Measurements from ENCODE around the gene RFX8.

Gene RFX8

GRCh38 chr2:101403745-101404144 is 71.2 kb downstream of the RFX8 start:
- H3K27ac ChIP-seq (ENCODE audit: low read length): no peak overlapping the region
- H3K4me3 ChIP-seq (ENCODE audit: low read length): no peak overlapping the region
- H3K9ac ChIP-seq (ENCODE audit: low read length): no peak overlapping the region
- no peaks in the 10 kb centered on the region for H3K27me3 ChIP-seq (ENCODE audit: control insufficient read depth, insufficient read depth, low read length)
- no peaks in the 10 kb centered on the region for H3K36me3 ChIP-seq (ENCODE audit: control insufficient read depth, low read depth, low read length)
- no peaks in the 10 kb centered on the region for H3K4me1 ChIP-seq (ENCODE audit: control insufficient read depth, low read depth, low read length)
- H3K9me3 ChIP-seq (ENCODE audit: control insufficient read depth, low read depth, low read length): no peaks in the 10 kb centered on the region

DNA sequence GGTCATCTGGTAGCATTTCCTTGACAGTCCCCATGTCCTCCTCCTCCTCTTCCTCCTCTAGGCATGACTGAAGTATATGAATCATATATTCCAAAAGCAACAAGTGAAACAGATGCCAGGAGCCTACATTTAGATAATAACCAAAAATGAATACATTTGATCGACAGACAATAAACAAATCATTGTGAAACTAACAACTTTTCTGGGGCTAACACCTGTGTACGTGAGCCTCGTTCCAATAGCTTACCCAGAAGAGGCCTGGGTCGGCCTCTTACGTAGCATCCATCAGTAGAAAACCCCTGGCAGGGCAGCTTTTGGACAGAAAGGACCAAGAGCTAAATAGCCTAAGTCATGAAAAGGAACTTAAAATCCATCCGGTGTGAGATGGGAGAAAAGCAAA is 72.3 kb downstream of the RFX8 start:
- Histone ChIP-seq H3K9me3 (ENCODE audit: control insufficient read depth, low read depth, low read length) (no peaks in the 10 kb centered on the region), H3K4me1 (ENCODE audit: control insufficient read depth, low read depth, low read length) (no peaks in the 10 kb centered on the region), H3K27ac (ENCODE audit: low read length) (no peak overlapping the region), H3K27me3 (ENCODE audit: control insufficient read depth, insufficient read depth, low read length) (no peaks in the 10 kb centered on the region), H3K4me3 (ENCODE audit: low read length) (no peak overlapping the region), H3K9ac (ENCODE audit: low read length) (no peak overlapping the region), H3K36me3 (ENCODE audit: control insufficient read depth, low read depth, low read length) (no peaks in the 10 kb centered on the region)

DNA sequence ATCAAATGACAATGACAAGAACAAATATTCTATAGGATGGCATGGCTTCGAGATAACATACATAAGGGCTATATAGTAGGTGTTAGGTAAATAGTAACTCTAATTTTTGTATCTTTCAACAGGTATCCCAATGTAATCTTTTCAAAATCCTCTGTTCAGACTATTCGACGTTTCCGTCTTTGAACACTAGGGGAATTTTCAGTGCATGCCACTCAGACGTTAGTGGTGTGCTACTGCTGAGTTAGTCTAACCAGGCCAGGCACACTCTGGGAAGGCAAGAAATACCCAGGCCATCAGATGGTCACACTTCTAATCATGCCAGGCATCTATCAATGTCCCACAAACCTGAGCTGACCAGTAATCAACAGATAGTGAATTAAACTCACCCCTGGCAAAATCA is 73.0 kb downstream of the RFX8 start:
- no peaks in the 10 kb centered on the region for H3K4me1 ChIP-seq (ENCODE audit: control insufficient read depth, low read depth, low read length)
- no peaks in the 10 kb centered on the region for H3K9me3 ChIP-seq (ENCODE audit: control insufficient read depth, low read depth, low read length)
- no peak overlapping the region for H3K9ac ChIP-seq (ENCODE audit: low read length)
- H3K27me3 ChIP-seq (ENCODE audit: control insufficient read depth, insufficient read depth, low read length): no peaks in the 10 kb centered on the region
- H3K27ac ChIP-seq (ENCODE audit: low read length): no peak overlapping the region
- no peak overlapping the region for H3K4me3 ChIP-seq (ENCODE audit: low read length)
- H3K36me3 ChIP-seq (ENCODE audit: control insufficient read depth, low read depth, low read length): no peaks in the 10 kb centered on the region

DNA sequence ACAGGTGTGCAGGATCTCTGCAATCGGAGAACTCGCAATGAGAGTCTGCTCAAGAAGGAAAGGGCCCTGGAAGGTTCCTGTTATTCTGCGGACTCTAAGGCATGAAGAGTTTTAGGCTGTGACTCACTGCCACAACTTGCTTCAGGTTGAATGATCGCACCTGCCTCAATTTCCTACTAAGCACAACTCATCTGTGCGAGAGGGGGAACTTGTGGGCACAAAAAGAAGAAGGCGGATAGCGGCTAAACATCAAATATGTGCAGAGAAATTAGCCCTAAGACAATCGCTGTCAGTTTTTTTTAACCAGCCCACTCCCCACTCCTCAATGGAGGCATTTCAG is 73.6 kb downstream of the RFX8 start:
- Histone ChIP-seq H3K27me3 (ENCODE audit: control insufficient read depth, insufficient read depth, low read length) (no peaks in the 10 kb centered on the region), H3K36me3 (ENCODE audit: control insufficient read depth, low read depth, low read length) (no peaks in the 10 kb centered on the region), H3K27ac (ENCODE audit: low read length) (no peak overlapping the region), H3K9me3 (ENCODE audit: control insufficient read depth, low read depth, low read length) (no peaks in the 10 kb centered on the region), H3K4me1 (ENCODE audit: control insufficient read depth, low read depth, low read length) (no peaks in the 10 kb centered on the region), H3K9ac (ENCODE audit: low read length) (no peak overlapping the region), H3K4me3 (ENCODE audit: low read length) (no peak overlapping the region)

- Histone ChIP-seq H3K27ac (ENCODE audit: low read length) (no peak overlapping the region), H3K4me1 (ENCODE audit: control insufficient read depth, low read depth, low read length) (no peaks in the 10 kb centered on the region), H3K4me3 (ENCODE audit: low read length) (no peak overlapping the region), H3K9me3 (ENCODE audit: control insufficient read depth, low read depth, low read length) (no peaks in the 10 kb centered on the region), H3K36me3 (ENCODE audit: control insufficient read depth, low read depth, low read length) (no peaks in the 10 kb centered on the region), H3K27me3 (ENCODE audit: control insufficient read depth, insufficient read depth, low read length) (no peaks in the 10 kb centered on the region), H3K9ac (ENCODE audit: low read length) (no peak overlapping the region)
Measured at GRCh38 chr2:101400506-101401325, 74.2 kb downstream of the RFX8 start.

DNA sequence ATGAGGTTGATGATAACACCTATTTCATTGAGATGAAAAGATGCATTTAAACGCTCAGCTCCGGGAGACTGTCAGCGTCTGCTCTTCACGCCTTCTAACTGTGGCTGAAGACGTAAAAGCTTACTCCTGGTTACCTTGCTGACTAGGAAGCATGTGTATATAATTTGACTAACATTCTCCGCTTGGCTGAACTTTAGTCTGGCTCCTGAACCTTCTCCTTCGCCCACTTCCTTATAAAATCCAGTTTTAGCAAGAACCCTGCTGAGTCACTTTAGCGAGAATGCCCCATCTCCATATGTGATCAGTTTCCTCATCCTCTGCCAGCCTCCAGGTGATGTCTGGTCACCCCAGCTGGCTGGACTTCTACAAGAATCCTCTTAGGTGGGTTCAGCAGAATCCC is 74.9 kb downstream of the RFX8 start:
- Histone ChIP-seq H3K4me3 (ENCODE audit: low read length) (no peak overlapping the region), H3K36me3 (ENCODE audit: control insufficient read depth, low read depth, low read length) (no peaks in the 10 kb centered on the region), H3K9me3 (ENCODE audit: control insufficient read depth, low read depth, low read length) (no peaks in the 10 kb centered on the region), H3K27ac (ENCODE audit: low read length) (no peak overlapping the region), H3K4me1 (ENCODE audit: control insufficient read depth, low read depth, low read length) (no peaks in the 10 kb centered on the region), H3K9ac (ENCODE audit: low read length) (no peak overlapping the region), H3K27me3 (ENCODE audit: control insufficient read depth, insufficient read depth, low read length) (no peaks in the 10 kb centered on the region)

DNA sequence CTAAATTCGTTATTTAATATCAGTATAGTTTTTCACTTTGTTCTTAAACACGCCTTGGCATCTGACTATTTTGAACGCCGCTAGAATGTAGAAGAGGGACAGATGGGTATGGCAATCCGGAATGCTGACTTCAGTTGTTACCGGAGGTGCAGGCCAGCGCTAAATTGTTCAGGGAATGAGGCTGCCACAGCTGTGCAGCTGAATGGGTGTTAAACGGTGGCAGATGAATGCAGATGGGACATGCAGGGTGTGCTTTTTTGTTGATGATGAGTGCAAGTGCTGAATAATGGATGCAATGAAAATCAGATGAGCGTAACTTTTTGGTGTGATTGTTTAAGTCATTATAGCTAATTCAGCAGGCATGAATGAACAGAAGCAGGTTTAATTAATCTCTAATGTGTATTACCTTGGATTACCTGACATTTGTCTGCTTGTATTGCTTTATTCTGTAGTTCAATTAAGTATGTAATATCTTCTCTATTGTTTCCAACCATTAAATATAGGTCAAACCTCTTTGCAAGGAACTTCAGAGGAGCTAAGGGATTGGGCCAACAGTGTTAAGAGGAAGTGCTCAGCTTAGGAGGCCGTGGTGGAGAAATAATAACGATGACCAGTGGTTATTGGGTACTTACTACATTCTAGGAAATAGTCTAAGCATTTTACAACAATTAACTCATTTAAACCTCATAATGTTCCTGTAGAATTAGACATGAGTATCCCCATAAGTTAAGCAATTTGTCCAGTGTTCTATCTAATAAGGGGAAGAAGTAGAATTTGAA is 75.7 kb downstream of the RFX8 start:
- no peaks in the 10 kb centered on the region for H3K9me3 ChIP-seq (ENCODE audit: control insufficient read depth, low read depth, low read length)
- H3K4me3 ChIP-seq (ENCODE audit: low read length): no peak overlapping the region
- H3K27me3 ChIP-seq (ENCODE audit: control insufficient read depth, insufficient read depth, low read length): no peaks in the 10 kb centered on the region
- H3K9ac ChIP-seq (ENCODE audit: low read length): no peak overlapping the region
- H3K4me1 ChIP-seq (ENCODE audit: control insufficient read depth, low read depth, low read length): no peaks in the 10 kb centered on the region
- H3K27ac ChIP-seq (ENCODE audit: low read length): no peak overlapping the region
- H3K36me3 ChIP-seq (ENCODE audit: control insufficient read depth, low read depth, low read length): no peaks in the 10 kb centered on the region

- Histone ChIP-seq H3K27me3 (ENCODE audit: control insufficient read depth, insufficient read depth, low read length) (no peaks in the 10 kb centered on the region), H3K4me3 (ENCODE audit: low read length) (no peak overlapping the region), H3K27ac (ENCODE audit: low read length) (no peak overlapping the region), H3K4me1 (ENCODE audit: control insufficient read depth, low read depth, low read length) (no peaks in the 10 kb centered on the region), H3K9me3 (ENCODE audit: control insufficient read depth, low read depth, low read length) (no peaks in the 10 kb centered on the region), H3K36me3 (ENCODE audit: control insufficient read depth, low read depth, low read length) (no peaks in the 10 kb centered on the region), H3K9ac (ENCODE audit: low read length) (no peak overlapping the region)
Measured at GRCh38 chr2:101398116-101398821, 76.6 kb downstream of the RFX8 start.

- Histone ChIP-seq H3K36me3 (ENCODE audit: control insufficient read depth, low read depth, low read length) (no peaks in the 10 kb centered on the region), H3K27me3 (ENCODE audit: control insufficient read depth, insufficient read depth, low read length) (no peaks in the 10 kb centered on the region), H3K4me1 (ENCODE audit: control insufficient read depth, low read depth, low read length) (no peaks in the 10 kb centered on the region), H3K27ac (ENCODE audit: low read length) (no peak overlapping the region), H3K9ac (ENCODE audit: low read length) (no peak overlapping the region), H3K9me3 (ENCODE audit: control insufficient read depth, low read depth, low read length) (no peaks in the 10 kb centered on the region), H3K4me3 (ENCODE audit: low read length) (no peak overlapping the region)
Measured at GRCh38 chr2:101396316-101396717, 78.6 kb downstream of the RFX8 start.

- Histone ChIP-seq H3K36me3 (ENCODE audit: control insufficient read depth, low read depth, low read length) (no peaks in the 10 kb centered on the region), H3K4me3 (ENCODE audit: low read length) (no peak overlapping the region), H3K9me3 (ENCODE audit: control insufficient read depth, low read depth, low read length) (no peaks in the 10 kb centered on the region), H3K27me3 (ENCODE audit: control insufficient read depth, insufficient read depth, low read length) (no peaks in the 10 kb centered on the region), H3K4me1 (ENCODE audit: control insufficient read depth, low read depth, low read length) (no peaks in the 10 kb centered on the region), H3K9ac (ENCODE audit: low read length) (no peak overlapping the region), H3K27ac (ENCODE audit: low read length) (no peak overlapping the region)
Measured at GRCh38 chr2:101395545-101396315, 79.2 kb downstream of the RFX8 start.

GRCh38 chr2:101388232-101388631 is 86.7 kb downstream of the RFX8 start:
- Histone ChIP-seq H3K9me3 (ENCODE audit: control insufficient read depth, low read depth, low read length) (no peaks in the 10 kb centered on the region), H3K27ac (ENCODE audit: low read length) (no peak overlapping the region), H3K4me3 (ENCODE audit: low read length) (no peak overlapping the region), H3K27me3 (ENCODE audit: control insufficient read depth, insufficient read depth, low read length) (peaks cover 42% of the 10 kb centered on the region), H3K36me3 (ENCODE audit: control insufficient read depth, low read depth, low read length) (no peaks in the 10 kb centered on the region), H3K9ac (ENCODE audit: low read length) (no peak overlapping the region), H3K4me1 (ENCODE audit: control insufficient read depth, low read depth, low read length) (peaks cover 2% of the 10 kb centered on the region)

Data from iPS-18a (cell line).